Liver (tissue), 9 donors: ENCODE results near the gene TMEM255B. TPM values are rescaled to one million over a fixed set of nuclear protein-coding genes. Genes with fewer than 3 reads are reported as not detected.

Experiments
- DNase-seq: peaks from one replicate; pipeline ENCODE4 v3.0.0-alpha.2; 2017; ENCODE audit warnings: low spot score
- H3K27ac ChIP-seq, 2 donors: one replicate each; pipeline ENCODE4 v1.7.0; 2013; ENCODE audit warnings: inconsistent platforms in 2 of 2, low read length in 2 of 2, control low read depth in 1 of 2, low read depth in 1 of 2, mild to moderate bottlenecking in 1 of 2
- H3K27me3 ChIP-seq, 4 donors: one replicate each; pipeline versions ENCODE4 v1.6.1 to v1.7.0; 2013; ENCODE audit warnings: low read length in 3 of 4, inconsistent platforms in 1 of 4, mild to moderate bottlenecking in 1 of 4, moderate library complexity in 1 of 4; ENCODE audit not compliant: control insufficient read depth in 4 of 4, insufficient read depth in 4 of 4
- H3K36me3 ChIP-seq, 4 donors: one replicate each; pipeline versions ENCODE4 v1.6.1 to v1.7.0; 2013; ENCODE audit warnings: low read length in 3 of 4, mild to moderate bottlenecking in 3 of 4, low read depth in 1 of 4, moderate library complexity in 1 of 4; ENCODE audit not compliant: control insufficient read depth in 4 of 4, insufficient read depth in 3 of 4
- H3K4me1 ChIP-seq, 4 donors: one replicate each; pipeline versions ENCODE4 v1.6.1 to v1.7.0; 2013; ENCODE audit warnings: low read length in 3 of 4, mild to moderate bottlenecking in 3 of 4, moderate library complexity in 1 of 4; ENCODE audit not compliant: control insufficient read depth in 4 of 4, insufficient read depth in 4 of 4
- H3K4me3 ChIP-seq, 3 donors: one replicate each; pipeline versions ENCODE4 v1.6.1 to v1.7.0; 2013; ENCODE audit warnings: low read length in 3 of 3, control low read depth in 1 of 3, low read depth in 1 of 3, mild to moderate bottlenecking in 1 of 3
- H3K9ac ChIP-seq, 2 donors: one replicate each; pipeline ENCODE4 v1.7.0; 2013; ENCODE audit warnings: low read length in 2 of 2, mild to moderate bottlenecking in 2 of 2, moderate library complexity in 2 of 2, control low read depth in 1 of 2, low read depth in 1 of 2
- H3K9me3 ChIP-seq, 4 donors: one replicate each; pipeline versions ENCODE4 v1.6.1 to v1.7.0; 2013; ENCODE audit warnings: low read length in 3 of 4; ENCODE audit not compliant: control insufficient read depth in 4 of 4
- ATF3 ChIP-seq: IDR thresholded peaks from 2 replicates; pipeline ENCODE4 v1.6.1; 2016; ENCODE audit warnings: antibody characterized with exemption
- EGR1 ChIP-seq, 2 donors: IDR thresholded peaks; 2 replicates each; pipeline ENCODE4 v1.6.1; 2016 to 2018; ENCODE audit warnings: antibody characterized with exemption in 2 of 2, low read depth in 2 of 2
- FOXA1 ChIP-seq: IDR thresholded peaks from 2 replicates; pipeline ENCODE4 v1.6.1; 2016; ENCODE audit warnings: antibody characterized with exemption
- FOXA2 ChIP-seq: IDR thresholded peaks from 2 replicates; pipeline ENCODE4 v1.6.1; 2016; ENCODE audit warnings: antibody characterized with exemption
- GABPA ChIP-seq, 2 donors: IDR thresholded peaks in 1 of 2; conservative IDR thresholded peaks in 1 of 2; 2 replicates each; pipeline ENCODE4 v1.6.1; 2016; ENCODE audit warnings: antibody characterized with exemption in 2 of 2, mild to moderate bottlenecking in 1 of 2, moderate library complexity in 1 of 2
- HNF4A ChIP-seq, 2 donors: conservative IDR thresholded peaks; 2 replicates each; pipeline ENCODE4 v1.6.1; 2016; ENCODE audit warnings: antibody characterized with exemption in 2 of 2, mild to moderate bottlenecking in 2 of 2
- HNF4G ChIP-seq: IDR thresholded peaks from 2 replicates; pipeline ENCODE4 v1.6.1; 2016; ENCODE audit warnings: antibody characterized with exemption
- JUND ChIP-seq, 2 donors: IDR thresholded peaks; 2 replicates each; pipeline ENCODE4 v1.6.1; 2016; ENCODE audit warnings: antibody characterized with exemption in 2 of 2
- NR2F2 ChIP-seq: IDR thresholded peaks from 2 replicates; pipeline ENCODE4 v1.6.1; 2016; ENCODE audit warnings: antibody characterized with exemption
- RAD21 ChIP-seq, 2 donors: IDR thresholded peaks; 2 replicates each; pipeline ENCODE4 v1.6.1; 2016; ENCODE audit warnings: antibody characterized with exemption in 2 of 2, mild to moderate bottlenecking in 2 of 2
- REST ChIP-seq: IDR thresholded peaks from 2 replicates; pipeline ENCODE4 v1.6.1; 2016; ENCODE audit warnings: antibody characterized with exemption, mild to moderate bottlenecking
- RXRA ChIP-seq, 2 donors: IDR thresholded peaks; 2 replicates each; pipeline ENCODE4 v1.6.1; 2017 to 2018; ENCODE audit warnings: antibody characterized with exemption in 2 of 2, mild to moderate bottlenecking in 1 of 2
- SP1 ChIP-seq: IDR thresholded peaks from 2 replicates; pipeline ENCODE4 v1.6.1; 2018; ENCODE audit warnings: antibody characterized with exemption, mild to moderate bottlenecking
- TAF1 ChIP-seq: conservative IDR thresholded peaks from 2 replicates; pipeline ENCODE4 v1.6.1; 2016; ENCODE audit warnings: antibody characterized with exemption, mild to moderate bottlenecking
- YY1 ChIP-seq: IDR thresholded peaks from 2 replicates; pipeline ENCODE4 v1.6.1; 2016; ENCODE audit warnings: antibody characterized with exemption, mild to moderate bottlenecking
- ZBTB33 ChIP-seq: IDR thresholded peaks from 2 replicates; pipeline ENCODE4 v1.6.1; 2016; ENCODE audit warnings: antibody characterized with exemption
- WGBS: extraction: QIAGEN DNeasy Blood & Tissue Kit; methylation state at CpG from one replicate; pipeline ENCODE4 v1.1.7; 2013; 5-methylcytosine and 5-hydroxymethylcytosine counted together
- polyA plus RNA-seq, 2 donors: library from polyadenylated mRNA; stranded (reverse) in 1 of 2; unstranded in 1 of 2; fragments of 200-250 nt in 1 of 2; fragments of >200 nt in 1 of 2; fragmentation: Nextera tagmentation in 1 of 2; extraction: Ambion mirVana in 1 of 2; gene quantifications; one replicate each; pipeline versions ENCODE4 v1.2.1 to v1.2.3, GENCODE V29; 2013 to 2015
- total RNA-seq, 2 donors: library from RNA; depleted of rRNA; stranded (reverse); fragments of >200 nt; gene quantifications; one replicate each; pipeline ENCODE4 v1.2.3, GENCODE V29; 2014
- TF ChIP-seq, protein P1 (sequence below): IDR thresholded peaks from 2 replicates; pipeline ENCODE4 v1.6.1; 2016; ENCODE audit warnings: antibody characterized with exemption
- TF ChIP-seq, protein P2 (sequence below): fragments of 150-350 bp; IDR thresholded peaks from 2 replicates; pipeline ENCODE4 v1.5.1; 2017; ENCODE audit warnings: improper control_type of control experiment, low read depth, low read length; ENCODE audit not compliant: missing input control
- donor health status: healthy.
- donor health status: healthy.
- donor health status: healthy.
- donor health status: healthy.
- donor health status: healthy.

Gene TMEM255B
- total and polyA plus RNA-seq, 4 donors: 0.37 to 8.6 (median 3.5) TPM

GRCh38 chr13:113735194-113735593 lies 23.8 kb upstream of the TMEM255B start:
- H3K9me3 ChIP-seq: no peaks in the 10 kb centered on the region
- no peak overlapping the region for H3K4me3 ChIP-seq
- no peak for DNase-seq
- H3K27me3 ChIP-seq: no peaks in the 10 kb centered on the region
- no peaks in the 10 kb centered on the region for H3K36me3 ChIP-seq
- no peak overlapping the region for H3K27ac ChIP-seq
- no peak overlapping the region for H3K9ac ChIP-seq
- 91% methylated on average over 26 of the region's 26 CpGs for WGBS
- H3K4me1 ChIP-seq: no peaks in the 10 kb centered on the region
- TF ChIP-seq HNF4A (conservative IDR thresholded peaks at IDR 0.05) (no peak), RXRA (IDR thresholded peaks at IDR 0.05) (no peak), EGR1 (IDR thresholded peaks at IDR 0.05; ENCODE audit: low read depth in 2 of 2) (no peak), YY1 (no peak), RAD21 (IDR thresholded peaks at IDR 0.05) (no peak), REST (no peak), ATF3 (no peak), JUND (IDR thresholded peaks at IDR 0.05) (no peak), HNF4G (no peak), GABPA (IDR thresholded peaks at IDR 0.05 in 1 of 2, conservative IDR thresholded peaks at IDR 0.05 in 1 of 2) (no peak), NR2F2 (no peak), SP1 (no peak), FOXA2 (no peak), FOXA1 (no peak), ZBTB33 (no peak), TAF1 (no peak)
- TF ChIP-seq, protein P1, sequence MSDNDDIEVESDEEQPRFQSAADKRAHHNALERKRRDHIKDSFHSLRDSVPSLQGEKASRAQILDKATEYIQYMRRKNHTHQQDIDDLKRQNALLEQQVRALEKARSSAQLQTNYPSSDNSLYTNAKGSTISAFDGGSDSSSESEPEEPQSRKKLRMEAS: no peak
- TF ChIP-seq, protein P2, sequence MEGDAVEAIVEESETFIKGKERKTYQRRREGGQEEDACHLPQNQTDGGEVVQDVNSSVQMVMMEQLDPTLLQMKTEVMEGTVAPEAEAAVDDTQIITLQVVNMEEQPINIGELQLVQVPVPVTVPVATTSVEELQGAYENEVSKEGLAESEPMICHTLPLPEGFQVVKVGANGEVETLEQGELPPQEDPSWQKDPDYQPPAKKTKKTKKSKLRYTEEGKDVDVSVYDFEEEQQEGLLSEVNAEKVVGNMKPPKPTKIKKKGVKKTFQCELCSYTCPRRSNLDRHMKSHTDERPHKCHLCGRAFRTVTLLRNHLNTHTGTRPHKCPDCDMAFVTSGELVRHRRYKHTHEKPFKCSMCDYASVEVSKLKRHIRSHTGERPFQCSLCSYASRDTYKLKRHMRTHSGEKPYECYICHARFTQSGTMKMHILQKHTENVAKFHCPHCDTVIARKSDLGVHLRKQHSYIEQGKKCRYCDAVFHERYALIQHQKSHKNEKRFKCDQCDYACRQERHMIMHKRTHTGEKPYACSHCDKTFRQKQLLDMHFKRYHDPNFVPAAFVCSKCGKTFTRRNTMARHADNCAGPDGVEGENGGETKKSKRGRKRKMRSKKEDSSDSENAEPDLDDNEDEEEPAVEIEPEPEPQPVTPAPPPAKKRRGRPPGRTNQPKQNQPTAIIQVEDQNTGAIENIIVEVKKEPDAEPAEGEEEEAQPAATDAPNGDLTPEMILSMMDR: no peak

GRCh38 chr13:113735750-113736149 lies 23.3 kb upstream of the TMEM255B start:
- H3K4me3 ChIP-seq: no peak overlapping the region
- no peak overlapping the region for H3K9ac ChIP-seq
- no peak for DNase-seq
- WGBS: 87% methylated on average over 14 of the region's 14 CpGs
- H3K27ac ChIP-seq: no peak overlapping the region
- H3K27me3 ChIP-seq: no peaks in the 10 kb centered on the region
- H3K4me1 ChIP-seq: no peaks in the 10 kb centered on the region
- H3K9me3 ChIP-seq: no peaks in the 10 kb centered on the region
- no peaks in the 10 kb centered on the region for H3K36me3 ChIP-seq
- TF ChIP-seq YY1 (no peak), FOXA2 (no peak), HNF4G (no peak), JUND (IDR thresholded peaks at IDR 0.05) (no peak), FOXA1 (no peak), RAD21 (IDR thresholded peaks at IDR 0.05) (no peak), NR2F2 (no peak), GABPA (IDR thresholded peaks at IDR 0.05 in 1 of 2, conservative IDR thresholded peaks at IDR 0.05 in 1 of 2) (no peak), ATF3 (no peak), TAF1 (no peak), REST (no peak)
- TF ChIP-seq, protein P2: no peak
